ENCODE results near the gene FAM124B.

The FAM124B gene

DNA sequence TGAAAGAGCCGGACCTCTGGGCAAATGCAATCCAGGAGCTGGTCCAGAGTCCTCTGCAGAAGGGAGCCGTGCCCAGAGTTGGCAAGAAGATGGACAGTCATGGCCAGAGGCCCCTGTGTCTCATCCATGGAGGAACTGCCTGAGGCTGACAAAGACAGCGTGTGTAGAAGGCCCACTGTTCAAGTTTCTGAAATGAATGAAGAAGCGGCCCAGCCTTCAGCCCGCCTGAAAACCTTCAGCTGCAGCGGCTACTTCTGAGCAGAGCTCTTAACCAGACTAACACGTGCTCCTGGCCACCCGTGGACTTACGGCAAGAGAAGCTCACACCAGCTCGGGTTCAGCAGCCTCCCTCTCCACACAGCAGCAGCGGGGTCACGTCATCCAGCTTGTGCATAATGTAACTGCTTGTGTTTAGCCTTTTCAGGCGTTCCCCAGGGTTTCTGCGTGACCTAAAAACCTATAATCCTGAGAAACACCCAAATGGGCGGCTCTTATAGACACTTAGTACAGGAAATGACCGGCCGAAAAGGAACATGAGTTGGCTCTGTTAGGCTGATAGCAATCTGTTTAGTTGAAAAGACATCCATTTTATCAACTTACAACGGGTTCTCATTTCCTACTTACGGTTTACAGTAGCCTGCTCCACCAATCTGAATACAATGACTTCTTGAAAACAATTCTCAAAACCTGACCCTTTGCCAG is at the start of gene FAM124B:
Gene FAM124B, minus strand, starts transcription at position 467 of the 702 bp plus-strand sequence. Its CDS starts 339 bp downstream, at position 128.
- DNase-seq (ENCODE audit: low read depth): no peak

GRCh38 chr2:224449212-224450147 is 47.6 kb upstream of the FAM124B start:
- no peak for DNase-seq (ENCODE audit: low read depth)

DNA sequence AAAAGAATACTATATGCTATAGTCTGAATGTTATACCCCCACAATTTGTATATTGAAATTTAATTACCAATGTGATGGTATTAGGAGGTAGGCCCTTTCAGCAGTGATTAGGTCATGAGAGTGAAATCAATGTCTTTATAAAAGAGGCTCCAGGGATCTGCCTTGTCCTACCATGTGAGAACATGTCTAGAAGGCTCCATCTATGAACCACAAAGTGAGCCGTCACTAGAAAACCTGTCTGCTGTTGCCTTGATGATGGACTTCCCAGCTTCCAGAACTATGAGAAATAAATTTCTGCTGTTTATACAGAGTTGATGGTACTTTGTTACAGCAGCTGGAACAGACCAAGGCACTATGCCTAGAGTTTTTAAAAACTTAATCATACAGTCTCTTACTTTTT is 46.3 kb upstream of the FAM124B start:
- DNase-seq (ENCODE audit: low read depth): no peak

DNA sequence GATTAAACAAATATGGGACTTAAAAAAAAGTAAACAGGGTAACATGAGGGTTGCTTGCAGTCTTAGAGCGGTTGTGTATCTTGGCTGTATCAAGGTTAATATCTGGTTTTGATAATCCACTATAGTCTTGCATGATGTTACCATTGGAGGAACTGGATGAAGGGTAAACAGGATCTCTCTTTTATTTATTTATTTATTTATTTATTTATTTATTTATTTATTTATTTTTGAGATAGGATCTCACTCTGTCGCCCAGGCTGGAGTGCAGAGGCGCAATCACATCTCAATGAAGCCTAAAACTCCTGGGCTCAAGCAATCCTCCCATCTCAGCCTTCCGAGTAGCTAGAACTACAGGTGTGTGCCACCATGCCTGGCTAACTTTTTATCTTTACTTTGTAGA is 42.9 kb upstream of the FAM124B start:
- DNase-seq (ENCODE audit: low read depth): no peak

DNA sequence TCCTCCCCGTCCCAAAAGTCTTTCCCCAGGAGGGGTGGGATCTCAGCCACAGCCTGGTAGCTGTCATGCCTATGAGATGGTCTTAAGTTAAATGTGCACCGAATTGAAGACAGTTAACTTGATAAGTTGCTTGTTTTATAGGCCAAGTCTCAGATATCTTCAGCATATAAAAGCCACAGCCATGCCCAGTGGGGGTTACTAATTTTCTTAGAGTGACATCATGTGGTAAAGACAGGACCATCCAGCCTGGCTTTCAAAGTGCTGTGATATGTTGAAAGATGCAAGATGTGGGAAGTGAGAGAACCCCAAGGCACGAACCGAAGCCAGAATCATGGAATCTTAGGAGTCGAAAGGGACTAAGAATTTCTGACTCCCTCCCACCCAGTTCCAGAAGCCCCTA is 42.1 kb upstream of the FAM124B start:
- no peak for DNase-seq (ENCODE audit: low read depth)

DNA sequence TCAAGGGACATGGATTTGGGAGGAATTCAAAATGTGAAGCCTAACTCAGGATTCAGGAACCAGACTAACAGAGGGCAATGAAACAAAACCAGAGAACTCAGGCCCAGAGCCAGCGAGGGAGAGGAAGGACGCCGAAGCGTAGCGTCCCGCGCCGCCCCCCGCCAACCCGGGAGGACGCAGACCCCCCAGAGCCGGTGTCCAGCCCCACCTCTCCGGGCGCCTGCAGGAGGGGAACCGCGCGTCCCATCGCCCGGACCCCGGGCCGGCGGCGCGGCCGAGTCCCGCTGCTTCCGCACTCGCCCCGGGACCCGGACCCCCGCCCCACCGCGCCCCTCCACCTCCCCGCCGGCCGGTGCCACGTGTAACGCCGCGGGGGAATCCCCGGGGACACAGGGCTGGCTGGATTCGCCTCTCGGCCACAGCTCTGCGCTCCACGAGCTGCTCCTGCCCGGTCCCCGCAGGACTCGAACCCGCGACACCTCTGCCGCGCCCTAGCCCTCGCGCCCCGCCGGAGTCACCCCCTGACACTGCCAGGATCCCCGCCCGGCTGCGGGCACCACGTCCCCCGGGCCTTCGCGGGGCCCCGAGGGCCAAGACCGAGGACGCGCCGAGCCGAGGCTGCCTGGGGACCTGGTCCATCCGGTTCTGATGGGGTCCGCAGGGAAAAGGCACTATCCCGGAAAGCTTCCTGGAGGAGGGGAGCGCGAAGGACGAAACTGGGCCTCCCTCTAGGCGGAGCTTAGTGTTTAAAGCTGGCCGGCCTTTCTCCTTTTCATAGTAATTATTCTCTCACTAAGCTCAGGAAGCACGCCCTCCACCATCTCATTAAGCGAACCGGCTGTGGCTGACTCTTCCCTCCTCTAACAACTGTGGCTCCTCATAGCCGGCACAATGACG is 40.4 kb upstream of the FAM124B start:
- no peak for DNase-seq (ENCODE audit: low read depth)

- no peak for DNase-seq (ENCODE audit: low read depth)
Measured at GRCh38 chr2:224440988-224441387, 39.1 kb upstream of the FAM124B start.

DNA sequence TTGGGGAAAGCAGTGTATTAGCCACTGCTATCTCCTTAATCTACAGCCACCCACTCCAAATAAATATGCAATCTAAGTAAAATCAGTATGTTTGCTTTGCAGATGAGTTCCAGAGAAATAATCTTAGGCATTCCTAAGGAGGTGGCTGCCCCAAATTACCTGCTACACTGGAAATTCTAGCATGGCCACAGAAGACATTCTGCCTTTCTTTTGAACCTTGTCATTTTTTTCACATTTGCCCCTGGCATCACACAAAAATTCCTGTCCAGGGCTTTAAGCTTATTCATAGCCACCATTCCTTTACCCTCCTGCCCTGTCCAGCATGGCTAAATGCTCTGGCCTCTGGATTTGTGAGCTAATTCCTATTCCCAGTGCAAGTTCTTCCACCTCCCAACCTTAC is 36.8 kb upstream of the FAM124B start:
- DNase-seq (ENCODE audit: low read depth): no peak

GRCh38 chr2:224436634-224437033 is 34.7 kb upstream of the FAM124B start:
- no peak for DNase-seq (ENCODE audit: low read depth)

GRCh38 chr2:224434618-224435017 is 32.7 kb upstream of the FAM124B start:
- no peak for DNase-seq (ENCODE audit: low read depth)

DNA sequence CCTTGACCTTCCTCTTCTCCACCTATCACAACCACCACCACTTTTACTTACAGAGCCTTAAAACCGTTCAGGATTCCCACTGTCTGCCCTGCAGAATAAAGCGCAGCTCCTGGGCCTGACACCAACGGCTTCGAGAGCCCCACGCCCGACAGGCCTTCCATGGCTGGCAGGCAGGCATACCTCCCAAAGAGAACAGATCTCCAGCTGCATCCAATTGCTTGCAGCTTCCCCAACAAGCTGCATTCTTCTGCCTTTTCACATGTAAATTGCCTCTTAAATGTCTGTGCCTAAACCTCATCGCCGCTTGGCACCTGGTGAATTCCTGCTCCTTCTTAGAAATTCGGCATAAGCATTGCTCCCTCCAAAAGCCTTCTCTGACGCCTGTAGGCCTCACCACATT is 31.5 kb upstream of the FAM124B start:
- DNase-seq (ENCODE audit: low read depth): no peak

DNA sequence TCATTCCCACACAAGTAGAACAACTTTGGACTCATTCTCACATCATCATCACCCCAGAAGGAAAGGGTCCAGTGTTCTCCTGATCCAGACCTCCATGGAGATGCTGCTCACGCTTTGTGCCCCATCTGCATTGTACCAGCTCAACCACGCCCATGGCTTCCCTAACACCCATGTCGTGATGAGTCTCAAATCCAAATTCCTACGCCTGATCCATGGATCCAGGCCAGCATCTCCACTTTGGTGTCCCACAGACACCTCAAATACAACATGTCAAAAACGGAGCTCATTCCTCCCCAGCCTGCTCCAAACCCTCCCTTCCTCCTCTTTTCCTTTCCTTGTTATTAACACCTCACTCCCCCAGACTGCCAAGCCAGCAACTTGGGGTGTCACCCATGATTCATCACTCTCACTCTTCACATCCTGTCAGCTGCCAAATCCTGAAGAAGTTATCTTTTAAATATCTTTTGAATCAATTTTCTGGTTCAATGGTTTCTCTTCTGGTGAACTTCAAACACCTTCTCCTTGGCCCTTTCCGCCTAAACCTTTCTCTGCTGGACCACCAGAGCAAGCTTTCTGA is 30.2 kb upstream of the FAM124B start:
- DNase-seq (ENCODE audit: low read depth): no peak

DNA sequence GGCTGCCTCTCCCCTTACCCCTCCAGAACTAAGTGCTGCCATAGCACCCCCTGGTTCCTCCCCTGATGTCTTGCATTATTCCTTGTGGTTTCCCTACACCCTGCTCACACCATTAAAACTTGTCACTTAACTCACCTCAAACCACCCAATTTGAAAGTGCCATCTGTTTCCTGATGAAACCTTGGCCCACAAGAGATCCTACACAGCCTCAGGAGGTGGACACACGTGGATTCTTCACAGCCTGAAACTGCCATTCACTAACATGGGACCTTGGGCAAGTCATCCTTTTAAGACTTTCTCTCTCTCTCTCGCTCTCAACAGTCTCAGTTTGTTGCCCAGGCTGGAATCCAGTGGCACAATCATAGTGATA is 27.5 kb upstream of the FAM124B start:
- no peak for DNase-seq (ENCODE audit: low read depth)

GRCh38 chr2:224428787-224429440 is 27.0 kb upstream of the FAM124B start:
- no peak for DNase-seq (ENCODE audit: low read depth)

- DNase-seq (ENCODE audit: low read depth): no peak
Measured at GRCh38 chr2:224427471-224427870, 25.6 kb upstream of the FAM124B start.

GRCh38 chr2:224426656-224427055 is 24.7 kb upstream of the FAM124B start:
- no peak for DNase-seq (ENCODE audit: low read depth)

DNA sequence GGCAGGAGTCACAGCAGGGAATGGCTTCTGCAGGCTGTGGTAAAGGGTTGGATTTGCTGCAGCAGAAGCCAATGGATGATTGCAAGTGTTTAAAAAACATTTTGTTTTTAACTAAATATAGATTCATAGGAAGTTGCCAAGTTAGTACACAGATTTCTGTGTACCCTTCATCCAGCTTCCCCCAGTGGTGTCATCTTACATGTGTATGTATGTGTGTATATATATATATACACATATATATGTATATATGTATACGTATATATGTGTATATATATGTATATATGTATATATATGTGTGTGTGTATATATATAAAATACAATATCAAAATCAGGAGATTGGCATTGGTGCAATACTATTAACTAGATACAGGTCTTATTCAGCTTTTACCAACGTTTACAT is 19.2 kb upstream of the FAM124B start:
- DNase-seq (ENCODE audit: low read depth): no peak

GRCh38 chr2:224417947-224418346 is 16.0 kb upstream of the FAM124B start:
- no peak for DNase-seq (ENCODE audit: low read depth)

- DNase-seq (ENCODE audit: low read depth): no peak
Measured at GRCh38 chr2:224417361-224417729, 15.4 kb upstream of the FAM124B start.

- no peak for DNase-seq (ENCODE audit: low read depth)
Measured at GRCh38 chr2:224416656-224417360, 14.9 kb upstream of the FAM124B start.

DNA sequence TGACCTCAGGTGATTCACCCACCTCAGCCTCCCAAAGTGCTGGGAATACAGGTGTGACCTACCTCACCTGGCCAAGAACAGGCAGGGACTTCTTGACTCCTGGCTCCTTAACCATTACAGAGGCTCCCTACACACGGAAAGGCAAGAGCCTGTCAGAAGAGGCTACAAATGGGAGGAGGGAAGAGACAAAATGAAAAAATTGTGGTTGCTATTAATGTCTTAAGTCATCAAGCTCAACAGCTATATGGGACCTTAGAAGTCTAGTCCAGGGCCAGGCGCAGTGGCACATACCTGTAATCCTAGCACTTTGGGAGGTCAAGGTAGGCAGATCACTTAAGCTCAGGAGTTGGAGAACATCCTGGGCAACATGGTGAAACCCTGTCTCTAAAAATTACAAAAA is 11.5 kb upstream of the FAM124B start:
- no peak for DNase-seq (ENCODE audit: low read depth)
